ENCODE measurements around the gene ATXN1. TPM values are rescaled to one million over a fixed set of nuclear protein-coding genes. Genes with fewer than 3 reads are reported as not detected.
"Not testable (repeated sequence)": the region's sequence is repeated elsewhere in the genome, so short reads cannot be mapped to it uniquely, and the experiment has no call there.

Gene ATXN1
- polyA plus RNA-seq, 4 donors, result 4.6 to 16.5 (median 5.9) TPM

DNA sequence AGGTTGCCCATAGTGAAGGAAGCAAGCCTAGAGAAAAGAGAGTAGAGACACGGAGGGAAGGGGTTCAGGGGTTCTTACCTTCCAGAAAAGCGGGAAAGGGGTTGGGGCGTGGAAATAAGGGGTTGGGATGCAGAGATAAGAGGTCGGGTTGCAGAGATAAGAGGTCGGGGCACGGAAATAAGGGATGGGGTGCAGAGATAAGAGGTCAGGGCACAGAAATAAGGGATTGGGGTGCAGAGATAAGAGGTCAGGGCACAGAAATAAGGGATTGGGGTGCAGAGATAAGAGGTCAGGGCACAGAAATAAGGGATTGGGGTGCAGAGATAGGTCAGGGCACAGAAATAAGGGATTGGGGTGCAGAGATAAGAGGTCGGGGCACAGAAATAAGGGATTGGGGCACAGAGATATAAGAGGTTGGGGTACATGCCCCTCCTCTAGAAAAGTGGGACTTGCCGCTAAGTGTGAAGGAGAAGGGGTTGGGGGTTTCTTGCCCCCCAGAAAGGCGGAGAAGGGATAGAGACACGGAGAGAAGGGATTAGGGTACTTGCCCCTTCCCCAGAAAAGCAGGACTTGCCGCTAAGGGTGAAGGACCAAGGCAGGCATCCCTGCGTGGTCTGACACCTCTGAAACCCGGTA is 497.7 kb downstream of the ATXN1 start:
- WGBS, 3 donors, result 49 to 75% (median 64%) methylated on average over 13 of the region's 13 CpGs
- H3K27ac ChIP-seq (ENCODE audit: low read depth in 1 of 3, low read length in 2 of 3); H3K27me3 ChIP-seq (ENCODE audit: control insufficient read depth in 3 of 3, insufficient read depth in 3 of 3, low read length in 3 of 3); DNase-seq; H3K36me3 ChIP-seq (ENCODE audit: control insufficient read depth in 3 of 3, insufficient read depth in 2 of 3, low read depth in 1 of 3, low read length in 3 of 3); H3K9me3 ChIP-seq (ENCODE audit: control insufficient read depth in 2 of 2, insufficient read depth in 1 of 2, low read depth in 1 of 2, low read length in 1 of 2); H3K4me3 ChIP-seq (ENCODE audit: low read depth in 1 of 3, low read length in 3 of 3); H3K4me1 ChIP-seq (ENCODE audit: control insufficient read depth in 3 of 3, insufficient read depth in 2 of 3, low read depth in 1 of 3, low read length in 2 of 3); FAIRE-seq: not testable (repeated sequence)

DNA sequence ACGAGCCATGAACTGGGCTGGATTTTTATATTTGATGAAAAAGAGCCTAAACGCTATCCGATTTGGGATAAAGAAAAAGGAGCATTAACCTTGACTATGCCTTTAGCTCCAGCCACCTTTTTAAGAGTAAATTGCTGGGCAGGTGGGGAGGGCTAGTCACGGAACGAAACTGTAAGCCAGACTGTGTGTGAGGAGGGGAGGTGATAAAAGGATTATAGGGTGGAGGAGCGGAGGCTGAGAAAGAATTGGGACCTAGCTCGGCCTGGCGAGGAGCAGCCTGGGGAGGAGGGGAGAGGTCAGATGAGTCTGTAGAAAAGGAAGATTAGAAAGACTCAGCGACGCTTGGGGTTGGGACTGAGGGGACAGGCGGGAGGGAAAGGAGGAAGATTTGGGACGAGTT is 498.5 kb downstream of the ATXN1 start:
- H3K9me3 ChIP-seq (ENCODE audit: control insufficient read depth in 2 of 2, insufficient read depth in 1 of 2, low read depth in 1 of 2, low read length in 1 of 2); H3K4me1 ChIP-seq (ENCODE audit: control insufficient read depth in 3 of 3, insufficient read depth in 2 of 3, low read depth in 1 of 3, low read length in 2 of 3); H3K27ac ChIP-seq (ENCODE audit: low read depth in 1 of 3, low read length in 2 of 3); H3K4me3 ChIP-seq (ENCODE audit: low read depth in 1 of 3, low read length in 3 of 3); FAIRE-seq; H3K36me3 ChIP-seq (ENCODE audit: control insufficient read depth in 3 of 3, insufficient read depth in 2 of 3, low read depth in 1 of 3, low read length in 3 of 3); DNase-seq; H3K27me3 ChIP-seq (ENCODE audit: control insufficient read depth in 3 of 3, insufficient read depth in 3 of 3, low read length in 3 of 3): not testable (repeated sequence)
- WGBS, 3 donors, result 85 to 93% (median 89%) methylated on average over 10 to 12 of the region's 12 CpGs

DNA sequence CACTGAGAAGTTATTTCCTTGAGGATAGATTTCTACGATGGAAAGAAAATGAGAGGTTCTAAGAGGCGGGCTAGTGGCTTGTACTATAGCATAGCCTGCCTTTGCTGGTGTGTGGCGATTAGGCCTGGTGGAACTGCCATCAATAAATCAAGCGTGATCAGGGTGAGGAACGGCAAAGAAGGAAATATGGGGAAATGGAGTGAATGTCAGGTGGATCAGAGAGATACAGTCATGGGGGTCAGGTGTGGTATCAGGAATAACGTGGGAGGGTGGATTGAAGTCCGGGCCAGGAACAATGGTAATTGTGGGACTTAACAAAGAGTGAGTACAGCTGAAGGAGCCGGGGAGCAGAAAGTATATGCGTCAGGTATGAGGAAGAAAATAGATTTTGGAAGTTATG is 500.7 kb downstream of the ATXN1 start:
- H3K27ac ChIP-seq (ENCODE audit: low read depth in 1 of 3, low read length in 2 of 3); H3K36me3 ChIP-seq (ENCODE audit: control insufficient read depth in 3 of 3, insufficient read depth in 2 of 3, low read depth in 1 of 3, low read length in 3 of 3); FAIRE-seq; H3K4me1 ChIP-seq (ENCODE audit: control insufficient read depth in 3 of 3, insufficient read depth in 2 of 3, low read depth in 1 of 3, low read length in 2 of 3); DNase-seq; H3K4me3 ChIP-seq (ENCODE audit: low read depth in 1 of 3, low read length in 3 of 3); H3K9me3 ChIP-seq (ENCODE audit: control insufficient read depth in 2 of 2, insufficient read depth in 1 of 2, low read depth in 1 of 2, low read length in 1 of 2); H3K27me3 ChIP-seq (ENCODE audit: control insufficient read depth in 3 of 3, insufficient read depth in 3 of 3, low read length in 3 of 3): not testable (repeated sequence)
- WGBS, 3 donors, result 77 to 84% (median 80%) methylated on average over 6 to 8 of the region's 9 CpGs

DNA sequence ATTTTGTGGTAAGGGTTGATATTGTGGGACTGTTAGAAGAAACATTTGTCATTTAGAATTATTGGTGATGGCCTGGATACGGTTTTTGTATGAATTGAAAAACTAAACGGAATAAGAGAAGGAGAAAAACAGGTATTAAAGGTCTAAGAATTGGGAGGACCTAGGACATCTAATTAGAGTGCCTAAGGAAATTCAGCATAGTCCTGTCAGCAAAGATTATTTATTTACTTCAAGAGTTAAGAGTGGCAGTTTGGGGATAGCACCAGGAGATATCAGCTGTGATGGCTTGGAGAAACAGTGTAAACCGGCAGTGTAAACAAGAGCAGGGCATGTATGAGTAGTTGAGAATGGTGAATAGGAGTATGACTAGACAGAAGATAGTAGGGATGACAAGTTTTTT is 501.7 kb downstream of the ATXN1 start:
- not testable (repeated sequence) for H3K9me3 ChIP-seq (ENCODE audit: control insufficient read depth in 2 of 2, insufficient read depth in 1 of 2, low read depth in 1 of 2, low read length in 1 of 2); H3K27ac ChIP-seq (ENCODE audit: low read depth in 1 of 3, low read length in 2 of 3); H3K36me3 ChIP-seq (ENCODE audit: control insufficient read depth in 3 of 3, insufficient read depth in 2 of 3, low read depth in 1 of 3, low read length in 3 of 3); FAIRE-seq; H3K4me1 ChIP-seq (ENCODE audit: control insufficient read depth in 3 of 3, insufficient read depth in 2 of 3, low read depth in 1 of 3, low read length in 2 of 3); H3K4me3 ChIP-seq (ENCODE audit: low read depth in 1 of 3, low read length in 3 of 3); H3K27me3 ChIP-seq (ENCODE audit: control insufficient read depth in 3 of 3, insufficient read depth in 3 of 3, low read length in 3 of 3); DNase-seq
- WGBS, 3 donors, result 84 to 94% (median 89%) methylated on average over 2 of the region's 3 CpGs

DNA sequence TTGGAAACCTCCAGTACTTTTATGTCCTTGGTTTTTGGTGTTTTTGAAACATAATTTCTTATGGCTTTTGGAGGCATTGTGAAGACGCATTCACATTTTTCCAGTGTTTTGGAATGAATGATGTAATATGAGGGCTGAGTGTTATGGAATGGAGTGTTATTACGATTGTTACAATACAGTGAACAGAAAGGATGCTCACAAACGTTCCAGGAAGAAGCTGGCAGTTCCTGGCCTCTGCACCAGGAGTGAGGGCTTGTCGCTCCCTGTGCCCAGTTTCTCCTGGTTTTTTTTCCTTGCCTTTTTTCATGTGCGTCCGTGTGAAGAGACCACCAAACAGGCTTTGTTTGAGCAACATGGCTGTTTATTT is 502.6 kb downstream of the ATXN1 start:
- WGBS, 3 donors, result 79 to 86% (median 82%) methylated on average over 6 of the region's 6 CpGs

DNA sequence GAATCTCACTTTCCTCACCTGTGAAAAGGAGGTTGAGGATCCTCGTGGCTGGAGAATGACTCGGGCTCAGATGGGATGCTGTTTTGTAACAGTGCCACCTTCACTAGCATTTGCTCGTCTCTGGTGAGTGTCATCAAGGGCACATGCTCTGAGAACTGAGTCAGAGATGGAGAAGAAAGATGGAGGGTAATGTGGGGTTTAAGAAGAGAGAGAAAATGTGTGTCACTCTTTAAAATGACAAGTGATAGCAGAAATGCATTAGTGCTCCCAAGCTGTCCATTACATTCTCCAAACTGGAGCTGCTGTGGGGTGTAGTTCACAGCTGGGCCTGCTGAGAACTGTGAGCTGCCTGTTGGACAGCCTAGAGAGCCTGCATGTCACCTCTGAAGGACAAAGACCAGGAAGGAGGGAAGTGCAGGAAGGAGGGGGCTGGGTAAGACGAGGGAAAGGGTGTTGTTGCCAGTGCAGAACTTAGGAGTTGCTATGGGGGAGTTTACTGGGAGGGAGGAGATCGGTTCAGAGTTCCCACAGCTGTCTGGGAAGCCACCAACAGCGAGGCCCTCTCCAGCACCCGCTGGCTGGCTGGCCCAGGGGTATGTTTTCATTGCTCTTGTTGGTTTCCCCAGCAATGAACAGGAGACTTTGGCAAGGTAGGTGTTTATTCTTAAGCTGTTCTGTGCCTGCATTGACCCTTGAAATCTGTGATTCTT is 503.1 kb downstream of the ATXN1 start:
- DNase-seq (no peak), FAIRE-seq (no peak)
- Histone ChIP-seq H3K4me3 (ENCODE audit: low read depth in 1 of 3, low read length in 3 of 3) (no peak overlapping the region), H3K4me1 (ENCODE audit: control insufficient read depth in 3 of 3, insufficient read depth in 2 of 3, low read depth in 1 of 3, low read length in 2 of 3) (no peaks in the 10 kb centered on the region), H3K27me3 (ENCODE audit: control insufficient read depth in 3 of 3, insufficient read depth in 3 of 3, low read length in 3 of 3) (no peaks in the 10 kb centered on the region), H3K9me3 (ENCODE audit: control insufficient read depth in 2 of 2, insufficient read depth in 1 of 2, low read depth in 1 of 2, low read length in 1 of 2) (no peaks in the 10 kb centered on the region), H3K36me3 (ENCODE audit: control insufficient read depth in 3 of 3, insufficient read depth in 2 of 3, low read depth in 1 of 3, low read length in 3 of 3) (no peaks in the 10 kb centered on the region), H3K27ac (ENCODE audit: low read depth in 1 of 3, low read length in 2 of 3) (no peak overlapping the region)
- 73 to 75% (median 73%) methylated on average over 7 of the region's 7 CpGs for WGBS, 3 donors

More for the DNA sequence above, 502.6 kb downstream of the ATXN1 start:
- Histone ChIP-seq H3K27ac (ENCODE audit: low read depth in 1 of 3, low read length in 2 of 3) (no peak overlapping the region), H3K4me3 (ENCODE audit: low read depth in 1 of 3, low read length in 3 of 3) (no peak overlapping the region), H3K27me3 (ENCODE audit: control insufficient read depth in 3 of 3, insufficient read depth in 3 of 3, low read length in 3 of 3) (no peaks in the 10 kb centered on the region), H3K9me3 (ENCODE audit: control insufficient read depth in 2 of 2, insufficient read depth in 1 of 2, low read depth in 1 of 2, low read length in 1 of 2) (no peaks in the 10 kb centered on the region), H3K4me1 (ENCODE audit: control insufficient read depth in 3 of 3, insufficient read depth in 2 of 3, low read depth in 1 of 3, low read length in 2 of 3) (no peaks in the 10 kb centered on the region), H3K36me3 (ENCODE audit: control insufficient read depth in 3 of 3, insufficient read depth in 2 of 3, low read depth in 1 of 3, low read length in 3 of 3) (no peaks in the 10 kb centered on the region)
- DNase-seq, result no peak
- FAIRE-seq, result no peak

DNA sequence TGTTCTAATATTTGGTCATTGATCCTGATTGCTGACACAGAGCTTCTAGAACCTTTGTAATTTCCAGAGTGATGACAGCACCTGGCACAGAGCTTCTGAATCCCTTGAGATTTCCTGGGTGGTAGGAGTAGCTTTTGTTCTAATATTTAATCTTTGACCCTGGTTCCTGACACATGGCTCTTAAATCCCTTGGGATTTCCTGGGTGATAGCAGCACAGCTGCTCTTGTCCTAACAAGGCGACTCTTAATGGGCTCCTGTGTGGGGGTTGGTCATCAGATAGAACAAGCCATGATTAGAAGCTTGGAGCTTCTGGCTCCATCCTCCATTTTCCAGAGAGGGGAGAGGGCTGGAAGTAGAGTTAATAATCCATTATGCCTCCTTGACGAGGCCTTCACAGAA is 504.5 kb downstream of the ATXN1 start:
- Histone ChIP-seq H3K9me3 (ENCODE audit: control insufficient read depth in 2 of 2, insufficient read depth in 1 of 2, low read depth in 1 of 2, low read length in 1 of 2) (no peaks in the 10 kb centered on the region), H3K4me3 (ENCODE audit: low read depth in 1 of 3, low read length in 3 of 3) (no peak overlapping the region), H3K36me3 (ENCODE audit: control insufficient read depth in 3 of 3, insufficient read depth in 2 of 3, low read depth in 1 of 3, low read length in 3 of 3) (no peaks in the 10 kb centered on the region), H3K27ac (ENCODE audit: low read depth in 1 of 3, low read length in 2 of 3) (no peak overlapping the region), H3K4me1 (ENCODE audit: control insufficient read depth in 3 of 3, insufficient read depth in 2 of 3, low read depth in 1 of 3, low read length in 2 of 3) (no peaks in the 10 kb centered on the region), H3K27me3 (ENCODE audit: control insufficient read depth in 3 of 3, insufficient read depth in 3 of 3, low read length in 3 of 3) (no peaks in the 10 kb centered on the region)
- FAIRE-seq (no peak), DNase-seq (no peak)
- WGBS, 3 donors, result 49 to 78% (median 70%) methylated on average over 2 of the region's 2 CpGs

DNA sequence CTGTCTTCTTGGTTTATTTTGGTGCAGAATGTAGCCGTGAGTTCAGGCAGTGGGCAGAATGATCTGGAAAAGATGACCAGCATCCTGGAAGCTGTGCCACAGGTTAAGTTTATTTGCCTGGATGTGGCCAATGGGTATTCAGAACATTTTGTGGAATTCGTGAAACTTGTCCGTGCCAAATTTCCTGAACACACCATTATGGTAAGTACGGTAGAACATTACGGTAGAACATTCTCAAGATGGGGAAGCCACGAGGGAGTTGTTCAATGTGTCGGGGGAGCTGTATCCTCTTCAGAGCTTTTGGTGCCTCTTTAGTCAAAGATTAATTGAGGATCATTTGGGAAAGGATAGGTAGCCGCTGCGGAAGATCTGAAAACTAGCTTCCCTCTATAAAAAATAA is 506.7 kb downstream of the ATXN1 start:
- H3K27ac ChIP-seq (ENCODE audit: low read depth in 1 of 3, low read length in 2 of 3), result no peak overlapping the region
- no peaks in the 10 kb centered on the region for H3K4me1 ChIP-seq (ENCODE audit: control insufficient read depth in 3 of 3, insufficient read depth in 2 of 3, low read depth in 1 of 3, low read length in 2 of 3)
- DNase-seq, result no peak
- no peaks in the 10 kb centered on the region for H3K9me3 ChIP-seq (ENCODE audit: control insufficient read depth in 2 of 2, insufficient read depth in 1 of 2, low read depth in 1 of 2, low read length in 1 of 2)
- 95 to 96% (median 96%) methylated on average over 9 of the region's 9 CpGs for WGBS, 3 donors
- no peaks in the 10 kb centered on the region for H3K27me3 ChIP-seq (ENCODE audit: control insufficient read depth in 3 of 3, insufficient read depth in 3 of 3, low read length in 3 of 3)
- H3K4me3 ChIP-seq (ENCODE audit: low read depth in 1 of 3, low read length in 3 of 3), result no peak overlapping the region
- H3K36me3 ChIP-seq (ENCODE audit: control insufficient read depth in 3 of 3, insufficient read depth in 2 of 3, low read depth in 1 of 3, low read length in 3 of 3), result no peaks in the 10 kb centered on the region
- FAIRE-seq, result no peak

Measured in small intestine (tissue), 7 donors.